Right lobe of liver (tissue), 4 donors: ENCODE data around the gene TXN2.
"Not testable (repeated sequence)": the region's sequence is repeated elsewhere in the genome, so short reads cannot be mapped to it uniquely, and the experiment has no call there.

Source experiments
- CTCF ChIP-seq, 4 donors: fragments of 200-600 bp in 3 of 4; fragments of 450-650 bp in 1 of 4; IDR thresholded peaks; one replicate each; pipeline versions ENCODE4 v1.5.1 to v1.8.0; 2016 to 2022; ENCODE audit warnings: antibody characterized with exemption in 4 of 4, mild to moderate bottlenecking in 2 of 4
- POLR2A ChIP-seq: fragments of 450-650 bp; IDR thresholded peaks from one replicate; pipeline ENCODE4 v1.6.1; 2017; ENCODE audit warnings: antibody characterized with exemption, mild to moderate bottlenecking
- donor health status: DM: no; HTN: no; CAD: no.
- donor health status: DM: no; HTN: no; CAD: no.
- donor health status: DM: no; HTN: yes; CAD: no.

- TF ChIP-seq CTCF (IDR thresholded peaks at IDR 0.05); POLR2A: not testable (repeated sequence)
Observed at GRCh38 chr22:36452978-36453607, 28.3 kb downstream of the TXN2 start.
